Activated CD4-positive, alpha-beta T cell treated with anti-CD3 and anti-CD28 coated beads for 1 hour (primary cell): ENCODE data around the gene AQP9.
"Not testable (repeated sequence)": the region's sequence is repeated elsewhere in the genome, so short reads cannot be mapped to it uniquely, and the experiment has no call there.

Source experiments
- DNase-seq: peaks from one replicate; pipeline ENCODE4 v3.0.0-alpha.2; 2020

Gene AQP9, protein sequence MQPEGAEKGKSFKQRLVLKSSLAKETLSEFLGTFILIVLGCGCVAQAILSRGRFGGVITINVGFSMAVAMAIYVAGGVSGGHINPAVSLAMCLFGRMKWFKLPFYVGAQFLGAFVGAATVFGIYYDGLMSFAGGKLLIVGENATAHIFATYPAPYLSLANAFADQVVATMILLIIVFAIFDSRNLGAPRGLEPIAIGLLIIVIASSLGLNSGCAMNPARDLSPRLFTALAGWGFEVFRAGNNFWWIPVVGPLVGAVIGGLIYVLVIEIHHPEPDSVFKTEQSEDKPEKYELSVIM

DNA sequence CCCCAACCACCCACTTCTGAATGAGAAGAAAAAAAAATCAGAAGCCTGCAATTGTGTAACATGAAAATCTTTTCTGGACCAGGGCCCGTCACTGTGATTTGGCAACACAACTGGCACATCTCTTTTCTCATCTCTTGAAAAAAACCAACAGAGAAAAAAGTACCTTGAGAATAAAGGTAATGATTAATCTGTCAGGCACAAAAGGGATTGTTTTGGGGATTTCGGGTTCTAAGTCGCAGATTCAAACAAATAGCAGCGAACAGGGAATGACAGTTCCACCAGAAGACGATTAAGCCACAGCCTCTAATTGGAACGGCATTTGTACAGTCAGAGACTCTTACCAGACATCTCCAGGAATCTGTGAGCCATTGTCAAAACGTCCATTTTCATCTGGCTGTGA, at the start of gene AQP9:
TSS of gene AQP9 (plus strand) at position 276 of the 400 bp plus-strand sequence. CDS start 185 bp downstream, outside the sequence.
- no peak for DNase-seq

- DNase-seq: no peak
Observed at GRCh38 chr15:58095415-58095814, 42.8 kb upstream of the AQP9 start.

- no peak for DNase-seq
Observed at GRCh38 chr15:58096529-58097084, 41.6 kb upstream of the AQP9 start.

GRCh38 chr15:58103482-58103881, 34.7 kb upstream of the AQP9 start:
- DNase-seq: no peak

DNA sequence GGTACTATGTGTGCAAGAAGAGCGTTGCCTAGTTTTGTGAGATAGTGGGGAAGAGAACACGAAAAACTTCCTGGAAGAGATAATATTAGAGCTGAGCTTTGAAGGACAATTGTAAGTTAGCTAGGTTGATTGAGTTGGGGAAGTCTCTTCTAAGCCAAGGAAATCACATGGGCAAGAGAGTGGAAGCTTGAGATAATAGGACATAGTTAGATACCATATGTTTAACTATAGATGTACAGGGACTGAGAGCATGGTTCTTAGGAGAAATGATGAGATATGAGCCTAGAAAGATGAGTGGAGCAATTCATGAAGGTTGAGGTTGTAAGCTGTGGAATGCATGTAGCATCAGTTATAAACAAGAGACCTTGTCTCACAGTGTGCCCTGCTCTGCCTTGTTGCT, 30.1 kb upstream of the AQP9 start:
- no peak for DNase-seq

- no peak for DNase-seq
Observed at GRCh38 chr15:58109419-58109818, 28.8 kb upstream of the AQP9 start.

GRCh38 chr15:58110999-58111717, 27.0 kb upstream of the AQP9 start:
- DNase-seq: no peak

GRCh38 chr15:58111718-58112104, 26.5 kb upstream of the AQP9 start:
- DNase-seq: no peak

DNA sequence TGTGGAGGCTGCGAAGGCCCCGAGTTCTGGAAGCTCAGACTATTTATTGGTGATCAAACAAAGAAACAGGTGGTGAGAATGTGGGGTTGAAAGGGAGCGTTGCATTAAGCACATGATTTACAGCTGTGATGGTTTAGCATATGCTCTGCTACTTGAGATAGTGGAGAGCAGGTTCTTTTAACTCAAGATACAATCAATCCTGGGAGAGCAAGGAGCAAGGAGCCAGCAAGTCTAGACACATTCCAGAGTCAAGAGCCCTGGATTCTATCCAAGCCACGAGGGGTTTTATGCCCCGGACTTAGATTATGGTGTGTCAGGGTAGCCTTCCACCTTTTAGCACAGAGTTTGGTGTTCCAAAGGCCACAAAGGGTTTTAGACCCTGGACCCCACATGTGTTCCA, 24.8 kb upstream of the AQP9 start:
- not testable (repeated sequence) for DNase-seq

DNA sequence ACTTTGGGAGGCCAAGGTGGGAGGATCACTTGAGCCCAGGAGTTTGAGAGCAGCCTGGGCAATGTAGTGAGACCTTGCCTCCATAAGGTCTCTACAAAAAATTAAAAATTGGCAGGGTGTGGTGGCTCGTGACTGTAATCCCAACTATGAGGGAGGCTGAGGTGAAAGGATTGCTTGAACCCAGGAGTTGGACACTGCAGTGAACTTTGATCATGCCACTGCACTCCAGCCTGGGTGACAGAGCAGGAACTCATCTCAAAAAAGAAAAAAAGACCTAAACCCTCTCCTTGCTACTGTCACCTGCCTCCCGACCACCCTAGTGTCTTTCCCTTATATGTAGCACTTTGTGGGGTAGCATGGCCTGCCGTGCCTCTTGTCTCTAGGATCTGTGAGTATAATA, 23.8 kb upstream of the AQP9 start:
- DNase-seq: no peak

- DNase-seq: no peak
Observed at GRCh38 chr15:58114812-58115211, 23.4 kb upstream of the AQP9 start.

- no peak for DNase-seq
Observed at GRCh38 chr15:58115692-58116091, 22.5 kb upstream of the AQP9 start.

DNA sequence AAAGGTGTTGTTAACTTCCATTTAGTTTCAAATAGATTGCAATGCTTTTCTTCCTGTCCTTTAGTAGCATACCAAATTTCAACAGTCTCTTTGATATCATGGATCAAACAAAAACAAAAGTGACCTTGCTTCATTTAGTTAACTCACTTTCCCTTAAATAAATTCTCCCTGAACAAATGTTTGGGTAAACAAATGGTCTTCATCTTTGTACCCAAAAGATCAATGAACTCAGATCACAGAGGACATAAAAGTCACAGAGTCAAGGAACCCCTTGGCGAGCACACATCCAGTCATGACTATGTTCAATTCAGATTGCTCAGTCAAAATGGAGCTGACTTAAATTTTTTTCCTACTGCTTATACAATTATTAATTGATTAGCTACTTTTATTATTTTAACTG, 20.6 kb upstream of the AQP9 start:
- no peak for DNase-seq

GRCh38 chr15:58118272-58118671, 19.9 kb upstream of the AQP9 start:
- DNase-seq: no peak

DNA sequence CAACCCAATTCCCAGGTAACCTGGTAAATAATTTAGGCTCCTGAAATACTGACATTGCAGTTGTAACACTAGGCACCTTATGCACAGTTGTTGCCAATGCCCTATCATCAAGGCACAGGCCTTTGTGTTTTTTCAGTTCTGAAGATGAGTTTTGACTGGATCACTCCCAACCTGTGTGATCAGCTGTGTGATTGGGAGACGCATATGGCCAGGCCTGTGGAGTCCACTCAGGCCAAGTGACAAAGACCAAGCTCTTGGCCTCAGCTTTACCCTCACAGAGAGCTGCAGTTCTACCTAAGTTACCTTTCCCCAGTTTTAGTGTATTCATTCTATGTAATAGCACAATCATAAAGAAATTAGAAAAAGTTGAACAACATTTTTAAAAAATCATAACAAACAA, 19.2 kb upstream of the AQP9 start:
- no peak for DNase-seq

GRCh38 chr15:58124585-58124984, 13.6 kb upstream of the AQP9 start:
- DNase-seq: no peak

DNA sequence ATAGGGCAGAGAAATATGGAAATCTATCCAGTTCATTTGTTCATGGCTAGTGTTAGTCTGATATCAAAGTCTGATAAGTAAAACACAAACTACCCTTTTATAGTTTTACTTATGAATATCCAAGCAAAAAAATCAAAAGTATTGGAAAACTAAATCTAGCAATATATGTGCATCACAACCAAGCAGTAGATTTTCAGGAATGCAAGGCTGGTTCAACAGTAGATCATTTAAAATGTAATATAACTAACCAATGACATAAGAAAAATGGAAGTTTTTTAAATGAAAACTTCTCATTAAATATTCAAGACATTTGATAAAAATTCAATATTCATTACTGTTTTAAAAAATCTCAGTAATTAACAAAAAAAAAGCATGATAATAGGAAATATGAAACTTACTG, 12.8 kb upstream of the AQP9 start:
- no peak for DNase-seq

DNA sequence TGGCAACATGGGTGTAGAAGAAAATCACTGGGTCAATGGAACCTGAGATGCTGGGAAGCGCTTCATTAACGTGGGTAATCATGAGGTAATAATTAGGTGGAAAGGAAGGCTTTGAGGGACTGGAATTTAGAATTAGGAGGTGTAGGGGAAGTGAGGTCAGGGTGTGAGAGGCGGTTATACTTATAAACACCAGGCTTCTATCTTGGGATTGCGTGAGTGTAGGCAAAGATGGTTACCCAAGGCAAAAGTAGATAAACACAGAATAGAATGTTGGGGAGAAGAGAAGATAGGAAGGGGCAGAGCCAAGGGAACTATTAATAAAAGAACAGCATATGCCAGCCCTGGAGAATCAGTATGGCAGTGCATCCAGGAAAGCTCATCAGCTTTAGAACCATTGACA, 3.3 kb upstream of the AQP9 start:
- DNase-seq: no peak

DNA sequence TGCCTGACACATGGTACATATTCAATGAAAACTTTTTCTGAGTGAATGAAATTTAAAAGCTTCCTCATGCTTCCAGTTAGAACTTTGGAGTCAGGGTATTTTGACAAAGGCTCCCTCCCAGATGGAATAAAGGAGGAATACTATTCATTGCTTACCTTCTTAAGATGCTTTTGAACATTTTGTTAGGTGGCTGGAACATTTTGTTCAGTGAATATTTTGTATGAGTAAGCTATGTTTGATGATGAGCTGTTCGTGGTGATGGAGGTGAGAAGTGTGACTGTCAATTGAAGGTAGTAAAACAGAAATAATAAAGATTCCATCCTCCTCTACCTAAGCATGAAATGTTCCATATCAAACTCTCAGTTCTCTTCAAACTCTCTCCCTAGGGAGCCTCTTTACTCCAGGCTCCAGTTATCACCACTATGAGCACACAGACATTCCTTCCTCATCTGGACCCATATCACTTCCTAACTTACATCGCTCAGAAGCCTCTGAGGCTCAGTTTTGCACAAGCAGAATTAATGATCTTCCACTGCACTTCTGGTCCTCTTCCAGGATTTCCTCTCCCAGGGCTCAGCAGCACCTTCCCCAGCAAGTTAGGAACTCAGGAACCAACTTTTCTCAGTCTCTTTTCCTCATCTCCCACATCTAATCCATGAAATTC, 2.5 kb upstream of the AQP9 start:
- no peak for DNase-seq

GRCh38 chr15:58136731-58137130, 1.4 kb upstream of the AQP9 start:
- DNase-seq: no peak

- no peak for DNase-seq
Observed at GRCh38 chr15:58137686-58138085, 495 bp upstream of the AQP9 start.

DNA sequence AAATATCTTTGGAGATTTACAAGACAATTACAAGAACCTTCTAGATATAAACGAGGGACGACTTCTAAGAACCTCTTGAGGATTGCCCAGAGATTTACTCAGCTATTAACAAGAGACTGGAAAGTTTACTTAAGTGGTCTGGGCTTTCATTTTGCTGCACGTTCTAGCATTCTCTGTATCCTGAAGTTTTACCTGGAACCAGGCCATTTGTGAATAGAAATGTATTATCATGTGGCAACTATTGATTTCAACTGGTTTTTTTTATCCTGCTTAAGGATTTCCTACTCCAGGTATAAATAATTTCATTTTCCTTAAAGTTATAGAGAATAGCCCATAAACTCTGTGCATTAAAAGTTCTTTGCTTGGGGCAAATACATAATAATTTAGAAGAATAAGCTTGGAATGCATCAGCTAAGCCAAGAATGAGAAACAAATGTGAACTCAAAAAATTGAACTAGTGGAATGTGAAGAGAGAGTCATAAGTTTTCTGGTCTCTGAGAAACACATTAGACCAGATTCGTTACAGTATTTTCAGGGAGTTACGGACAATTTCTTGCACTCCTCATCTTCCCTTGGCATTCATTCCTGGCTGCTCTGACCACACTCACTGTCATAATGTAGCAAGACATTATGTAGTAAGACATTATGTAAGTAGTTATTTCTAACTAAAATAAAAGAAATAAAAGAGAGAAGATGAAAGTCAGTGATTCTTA, 1.3 kb downstream of the AQP9 start:
- no peak for DNase-seq

GRCh38 chr15:58139989-58140522, 1.9 kb downstream of the AQP9 start:
- DNase-seq: no peak
